GM12878 (cell line): ENCODE results near the gene BRINP2. TPM values are rescaled to one million over a fixed set of nuclear protein-coding genes. Genes with fewer than 3 reads are reported as not detected.

Experiments used
- ATAC-seq: fragments of 200-7000 bp; cut with Tn5 transposase; 3 replicates; pipeline ENCODE4 v1.9.1; 2020; ENCODE audit warnings: mild to moderate bottlenecking, moderate library complexity
- BruUV-seq: library from RNA; stranded (reverse); fragments of 400-500 nt; replicated peaks from 2 replicates; lab custom pipeline; 2021; lab: Mats Ljungman, UMichigan
- CTCF ChIA-PET: fragments of 300-600 bp; sonication (Branson Sonifier 250); formaldehyde crosslinking; extraction: SDS; loops from one replicate; lab custom pipeline; 2021; ENCODE audit warnings: inconsistent platforms; lab: Yijun Ruan, JAX
- POLR2A ChIA-PET: fragments of 350-600 bp; formaldehyde crosslinking; extraction: SDS; loops from one replicate; lab custom pipeline; 2021; ENCODE audit warnings: inconsistent platforms; lab: Charles Lee
- RAD21 ChIA-PET: fragments of 300-600 bp; sonication (Branson Sonifier 250); formaldehyde crosslinking; loops from one replicate; lab custom pipeline; 2023; ENCODE audit warnings: antibody characterized with exemption; ENCODE audit not compliant: unreplicated experiment; lab: Charles Lee
- SMC1A ChIA-PET: fragments of 300-600 bp; sonication (Branson Sonifier 250); formaldehyde crosslinking; loops from one replicate; lab custom pipeline; 2023; ENCODE audit not compliant: unreplicated experiment, uncharacterized antibody; lab: Charles Lee
- DNase-seq: peaks from one replicate; pipeline ENCODE4 v3.0.0-alpha.2; 2011; ENCODE audit warnings: low read depth, low spot score
- FAIRE-seq: peaks from 3 replicates; lab custom pipeline; 2011; peaks lifted over from hg19 to GRCh38; lab: Jason Lieb, UNC
- H2AFZ ChIP-seq: 2 replicates; pipeline ENCODE4 v1.6.0; 2011; ENCODE audit warnings: low read depth, low read length, control low read depth; ENCODE audit not compliant: control insufficient read depth
- H3K27ac ChIP-seq: 2 replicates; pipeline ENCODE4 v1.5.1; 2011; ENCODE audit warnings: control low read depth; ENCODE audit not compliant: control insufficient read depth, insufficient read depth
- H3K27me3 ChIP-seq, 2 experiments: replicated peaks in 1 of 2; 2 replicates each; pipeline versions ENCODE4 v1.6.0 to v1.6.1; 2011; ENCODE audit warnings: low read length in 1 of 2; ENCODE audit not compliant: control insufficient read depth in 2 of 2, insufficient read depth in 2 of 2
- H3K36me3 ChIP-seq, 2 experiments: 2 replicates each; pipeline ENCODE4 v1.5.1; 2011; ENCODE audit warnings: low read length in 1 of 2; ENCODE audit not compliant: control insufficient read depth in 2 of 2, insufficient read depth in 2 of 2
- H3K4me1 ChIP-seq: 2 replicates; pipeline ENCODE4 v1.6.1; 2011; ENCODE audit warnings: mild to moderate bottlenecking, low read length, moderate library complexity, mixed read lengths; ENCODE audit not compliant: control insufficient read depth, insufficient read depth
- H3K4me2 ChIP-seq: 2 replicates; pipeline ENCODE4 v1.6.0; 2011; ENCODE audit warnings: control low read depth; ENCODE audit not compliant: control insufficient read depth, insufficient read depth
- H3K4me3 ChIP-seq: fragments of 200-600 bp; sonication (generic); 2 replicates; pipeline ENCODE4 v1.5.1; 2016
- H3K79me2 ChIP-seq: 2 replicates; pipeline ENCODE4 v1.6.0; 2011; ENCODE audit warnings: low read length; ENCODE audit not compliant: control insufficient read depth, insufficient read depth
- H3K9ac ChIP-seq: 2 replicates; pipeline ENCODE4 v1.8.0; 2011; ENCODE audit warnings: low read length, control low read depth, mixed read lengths; ENCODE audit not compliant: control insufficient read depth, insufficient read depth
- H3K9me3 ChIP-seq: replicated peaks from 3 replicates; pipeline ENCODE4 v1.5.1; 2011; ENCODE audit warnings: mild to moderate bottlenecking, low read length; ENCODE audit not compliant: control insufficient read depth, insufficient read depth
- H4K20me1 ChIP-seq: 2 replicates; pipeline ENCODE4 v1.6.0; 2011; ENCODE audit not compliant: control insufficient read depth, insufficient read depth
- ATF2 ChIP-seq: IDR thresholded peaks from 2 replicates; pipeline ENCODE4 v1.6.1; 2012; ENCODE audit warnings: low read length, inconsistent platforms
- CEBPB ChIP-seq, 2 experiments: fragments of 150-350 bp in 1 of 2; IDR thresholded peaks; 2 replicates each; pipeline ENCODE4 v1.6.1; 2012 to 2014; ENCODE audit warnings: low read depth in 2 of 2, low read length in 2 of 2, borderline replicate concordance in 1 of 2, inconsistent platforms in 1 of 2
- DPF2 ChIP-seq: fragments of 450-650 bp; IDR thresholded peaks from 2 replicates; pipeline ENCODE4 v1.6.1; 2017; ENCODE audit warnings: mild to moderate bottlenecking
- E2F8 ChIP-seq: fragments of 450-650 bp; IDR thresholded peaks from 2 replicates; pipeline ENCODE4 v1.6.1; 2018; ENCODE audit warnings: mild to moderate bottlenecking, low read depth, moderate library complexity; ENCODE audit not compliant: partially characterized antibody
- HCFC1 ChIP-seq: fragments of 150-350 bp; IDR thresholded peaks from 2 replicates; pipeline ENCODE4 v1.6.1; 2014; ENCODE audit warnings: low read length
- IKZF1 ChIP-seq: fragments of 450-650 bp; conservative IDR thresholded peaks from 2 replicates; pipeline ENCODE4 v1.6.1; 2017; ENCODE audit warnings: antibody characterized with exemption, mild to moderate bottlenecking
- MTA2 ChIP-seq: fragments of 450-650 bp; IDR thresholded peaks from 2 replicates; pipeline ENCODE4 v1.6.1; 2016; ENCODE audit warnings: low read depth, mild to moderate bottlenecking, moderate library complexity
- MXI1 ChIP-seq: fragments of 150-350 bp; IDR thresholded peaks from 2 replicates; pipeline ENCODE4 v1.6.1; 2011; ENCODE audit warnings: low read depth, mild to moderate bottlenecking, inconsistent platforms, low read length, improper control_type of control experiment
- POU2F2 ChIP-seq: IDR thresholded peaks from 3 replicates; pipeline ENCODE4 v1.6.1; 2011; ENCODE audit warnings: low read depth, mild to moderate bottlenecking, low read length, borderline replicate concordance
- RCOR1 ChIP-seq: conservative IDR thresholded peaks from 2 replicates; pipeline ENCODE4 v1.6.1; 2012; ENCODE audit warnings: low read depth, low read length, improper control_type of control experiment
- SMARCA5 ChIP-seq: fragments of 450-650 bp; IDR thresholded peaks from 2 replicates; pipeline ENCODE4 v1.6.1; 2017; ENCODE audit warnings: mild to moderate bottlenecking
- USF2 ChIP-seq: IDR thresholded peaks from 2 replicates; pipeline ENCODE4 v1.6.1; 2011; ENCODE audit warnings: low read depth, low read length, improper control_type of control experiment, borderline replicate concordance
- YY1 ChIP-seq: IDR thresholded peaks from 2 replicates; pipeline ENCODE4 v1.6.1; 2011; ENCODE audit warnings: low read depth, mild to moderate bottlenecking, low read length
- ZNF24 ChIP-seq: fragments of 450-650 bp; IDR thresholded peaks from 2 replicates; pipeline ENCODE4 v1.6.1; 2017; ENCODE audit warnings: antibody characterized with exemption, mild to moderate bottlenecking
- in situ Hi-C: fragments of 300-500 bp; cut with MboI; formaldehyde crosslinking; loops from 9 replicates; pipeline ENCODE4 v1.14.3; 2018; ENCODE audit warnings: mixed read lengths
- intact Hi-C: fragments of 100-400 bp; cut with micrococcal nuclease; formaldehyde crosslinking; loops from one replicate; pipeline ENCODE4 v1.14.2; 2022; ENCODE audit not compliant: unreplicated experiment
- polyA plus RNA-seq, 11 experiments: library from polyadenylated mRNA; depleted of rRNA in 4 of 11; unstranded in 6 of 11; stranded (reverse) in 5 of 11; fragments of >200 nt; fragmentation: Nextera tagmentation in 4 of 11; fragmentation: Illumina TruSeq in 1 of 11; extraction: Ambion mirVana in 4 of 11; extraction: Trizol in 1 of 11; gene quantifications; 1 replicate in 1 of 11; 2 replicates in 10 of 11; pipeline versions ENCODE4 v1.2.1 to v1.2.3, GENCODE V29; 2011 to 2016; ENCODE audit warnings: inconsistent platforms in 2 of 11, missing spikeins in 2 of 11, low read depth in 1 of 11
- total RNA-seq, 4 experiments: library from RNA; depleted of rRNA in 3 of 4; stranded (reverse); fragments of >200 nt in 3 of 4; fragmentation: Illumina TruSeq in 1 of 4; extraction: Trizol in 1 of 4; gene quantifications; 2 replicates each; pipeline versions ENCODE4 v1.2.1 to v1.2.3, GENCODE V29; 2013 to 2021
- TF ChIP-seq, protein P1 (sequence below), 3 experiments: IDR thresholded peaks in 2 of 3; conservative IDR thresholded peaks in 1 of 3; 2 replicates each; pipeline ENCODE4 v1.5.1; 2011; ENCODE audit warnings: low read depth in 3 of 3, low read length in 3 of 3, mild to moderate bottlenecking in 3 of 3, control low read depth in 2 of 3, moderate library complexity in 2 of 3, inconsistent platforms in 1 of 3, mixed read lengths in 1 of 3; ENCODE audit not compliant: control insufficient read depth in 2 of 3, insufficient read depth in 1 of 3; ENCODE audit errors: extremely low read depth in 1 of 3

The BRINP2 gene
- total and polyA plus RNA-seq, 10 of the 15 experiments (the other 5 are each of a cell fraction or from before 2014, with no cell fraction given): 0.03 TPM; not detected in 9

- TF ChIP-seq, protein P1, sequence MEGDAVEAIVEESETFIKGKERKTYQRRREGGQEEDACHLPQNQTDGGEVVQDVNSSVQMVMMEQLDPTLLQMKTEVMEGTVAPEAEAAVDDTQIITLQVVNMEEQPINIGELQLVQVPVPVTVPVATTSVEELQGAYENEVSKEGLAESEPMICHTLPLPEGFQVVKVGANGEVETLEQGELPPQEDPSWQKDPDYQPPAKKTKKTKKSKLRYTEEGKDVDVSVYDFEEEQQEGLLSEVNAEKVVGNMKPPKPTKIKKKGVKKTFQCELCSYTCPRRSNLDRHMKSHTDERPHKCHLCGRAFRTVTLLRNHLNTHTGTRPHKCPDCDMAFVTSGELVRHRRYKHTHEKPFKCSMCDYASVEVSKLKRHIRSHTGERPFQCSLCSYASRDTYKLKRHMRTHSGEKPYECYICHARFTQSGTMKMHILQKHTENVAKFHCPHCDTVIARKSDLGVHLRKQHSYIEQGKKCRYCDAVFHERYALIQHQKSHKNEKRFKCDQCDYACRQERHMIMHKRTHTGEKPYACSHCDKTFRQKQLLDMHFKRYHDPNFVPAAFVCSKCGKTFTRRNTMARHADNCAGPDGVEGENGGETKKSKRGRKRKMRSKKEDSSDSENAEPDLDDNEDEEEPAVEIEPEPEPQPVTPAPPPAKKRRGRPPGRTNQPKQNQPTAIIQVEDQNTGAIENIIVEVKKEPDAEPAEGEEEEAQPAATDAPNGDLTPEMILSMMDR (IDR thresholded peaks at IDR 0.05 in 2 of 3, conservative IDR thresholded peaks at IDR 0.05 in 1 of 3; ENCODE audit: control insufficient read depth in 2 of 3, extremely low read depth in 1 of 3, insufficient read depth in 1 of 3, low read depth in 3 of 3, low read length in 3 of 3): no peak
- TF ChIP-seq ATF2 (no peak), IKZF1 (no peak), RCOR1 (no peak), MTA2 (no peak)
Observed at GRCh38 chr1:177286396-177286795, 115.6 kb downstream of the BRINP2 start (continued).

DNA sequence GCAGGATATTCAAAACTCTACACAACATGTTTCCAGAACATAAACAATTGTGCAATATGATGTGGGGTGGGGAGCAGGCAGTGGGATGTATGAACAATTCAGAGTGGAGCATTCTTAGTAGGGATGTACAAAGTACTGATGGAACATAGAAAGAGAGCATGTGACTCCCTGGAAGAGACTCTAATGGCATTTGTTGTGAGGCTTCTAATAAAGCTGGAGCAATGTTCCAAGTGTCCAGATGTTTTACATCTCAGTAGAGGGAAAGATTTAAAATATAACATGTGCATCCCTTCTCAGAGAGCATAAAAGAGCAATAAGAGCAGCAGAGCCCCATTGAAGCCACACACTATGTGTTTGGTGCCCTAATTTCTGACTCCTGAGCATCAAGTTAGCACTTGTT is 116.5 kb downstream of the BRINP2 start:
- no TSS peak for BruUV-seq
- RAD21 ChIA-PET: no interaction called here
- SMC1A ChIA-PET: interaction anchor here (0.5 kb wide), 1 partner anchor 813 kb away, joined by 3 read pairs; no protein-coding TSS in a partner anchor
- CTCF ChIA-PET: no interaction called here
- no peak overlapping the region for H3K4me3 ChIP-seq
- no peaks in the 10 kb centered on the region for H3K79me2 ChIP-seq
- H3K27ac ChIP-seq: no peak overlapping the region
- FAIRE-seq: no peak
- no peak overlapping the region for H3K4me2 ChIP-seq
- ATAC-seq: no peak
- H4K20me1 ChIP-seq: no peaks in the 10 kb centered on the region
- intact Hi-C loops: no loop called here
- no peaks in the 10 kb centered on the region for H3K9me3 ChIP-seq
- no peaks in the 10 kb centered on the region for H3K27me3 ChIP-seq
- no peak for DNase-seq
- no peaks in the 10 kb centered on the region for H3K4me1 ChIP-seq
- H3K9ac ChIP-seq: no peak overlapping the region
- POLR2A ChIA-PET: no interaction called here
- H2AFZ ChIP-seq: no peak overlapping the region
- in situ Hi-C loops: no loop called here
- H3K36me3 ChIP-seq: no peaks in the 10 kb centered on the region
- TF ChIP-seq SMARCA5: no peak
- TF ChIP-seq MXI1: no peak
- no peak for TF ChIP-seq E2F8
- no peak for TF ChIP-seq HCFC1
- TF ChIP-seq USF2: no peak
- TF ChIP-seq ZNF24: no peak
- no peak for TF ChIP-seq CEBPB (IDR thresholded peaks at IDR 0.05; ENCODE audit: borderline replicate concordance in 1 of 2, low read depth in 2 of 2, low read length in 2 of 2)
- no peak for TF ChIP-seq YY1
- TF ChIP-seq DPF2: no peak
- no peak for TF ChIP-seq POU2F2
